Hepatic stellate cell (primary cell): Measurements from ENCODE around the gene EEFSEC.

Source experiments
- DNase-seq: peaks from one replicate; pipeline ENCODE4 v3.0.0; 2011; ENCODE audit warnings: low spot score

The EEFSEC gene

DNA sequence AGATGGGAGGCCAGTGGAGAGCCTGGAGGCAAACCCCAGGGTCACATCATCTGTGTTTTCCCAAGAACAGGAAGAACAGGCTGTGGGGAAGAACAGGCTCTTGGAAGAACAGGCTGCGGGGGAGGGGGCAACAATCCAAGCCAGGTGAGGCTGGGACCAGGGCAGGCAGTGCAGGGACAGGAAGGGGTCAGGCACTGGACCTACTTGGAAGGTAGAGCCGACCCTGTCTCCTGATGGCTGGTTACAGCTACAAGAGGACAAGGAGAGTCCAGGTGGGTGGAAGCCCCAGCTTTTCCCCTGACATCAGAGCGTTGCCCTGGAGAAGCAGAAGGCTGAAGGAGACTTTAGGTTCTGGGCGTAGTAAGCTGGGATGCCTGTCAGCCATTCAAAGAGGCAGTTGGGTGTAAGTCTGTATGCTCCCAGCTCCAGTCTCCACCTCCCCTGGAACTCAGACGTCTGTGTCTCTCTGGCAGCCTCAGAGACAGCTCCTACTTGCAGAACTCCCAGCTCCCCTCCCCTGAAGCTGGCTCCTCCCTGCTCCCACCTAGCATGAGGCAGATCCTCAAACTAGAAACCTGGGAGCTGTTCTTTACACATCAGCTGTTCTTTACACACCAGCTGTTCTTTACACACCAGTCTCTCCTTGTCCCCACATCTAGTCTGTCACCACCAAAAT is 182.5 kb downstream of the EEFSEC start:
- no peak for DNase-seq

DNA sequence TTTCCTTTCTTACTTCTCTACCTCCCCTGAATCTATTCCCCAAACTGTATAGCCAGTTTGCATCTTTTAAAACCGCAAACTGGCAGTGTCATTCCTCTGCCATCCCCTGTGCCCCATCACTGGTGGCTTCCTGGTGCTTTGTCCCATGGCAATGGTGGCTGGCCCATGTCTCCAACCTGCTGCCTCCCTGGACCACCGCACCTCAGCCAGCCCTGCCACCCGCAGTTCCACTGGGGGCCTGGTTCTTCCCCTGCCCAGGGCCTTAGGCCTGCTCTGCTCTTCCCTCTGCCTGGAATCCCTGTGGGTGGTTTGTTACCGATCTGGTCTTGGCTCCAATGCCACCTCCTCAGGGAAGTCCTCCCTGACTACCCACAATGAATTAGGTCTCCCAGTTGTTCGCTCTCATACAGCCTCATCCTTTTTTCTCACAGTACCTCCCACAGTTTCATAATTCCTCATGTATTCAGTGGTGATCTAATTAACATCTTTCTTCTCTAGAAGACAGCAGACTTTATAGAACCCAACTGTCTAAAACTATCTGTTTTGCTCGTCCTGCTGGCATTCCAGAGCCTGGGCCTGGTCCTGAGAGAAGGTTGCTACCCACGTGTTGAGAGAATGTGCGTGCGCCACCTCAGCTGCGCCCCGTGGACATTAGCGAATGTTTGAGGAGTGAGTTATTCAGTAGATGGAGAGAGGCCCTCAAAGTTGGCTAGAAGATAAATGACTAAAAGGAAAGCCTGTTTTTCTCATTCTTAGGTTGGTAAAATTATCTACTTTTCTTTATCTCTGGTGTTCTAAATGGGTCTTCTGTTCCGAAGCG is 183.3 kb downstream of the EEFSEC start:
- DNase-seq, result no peak

DNA sequence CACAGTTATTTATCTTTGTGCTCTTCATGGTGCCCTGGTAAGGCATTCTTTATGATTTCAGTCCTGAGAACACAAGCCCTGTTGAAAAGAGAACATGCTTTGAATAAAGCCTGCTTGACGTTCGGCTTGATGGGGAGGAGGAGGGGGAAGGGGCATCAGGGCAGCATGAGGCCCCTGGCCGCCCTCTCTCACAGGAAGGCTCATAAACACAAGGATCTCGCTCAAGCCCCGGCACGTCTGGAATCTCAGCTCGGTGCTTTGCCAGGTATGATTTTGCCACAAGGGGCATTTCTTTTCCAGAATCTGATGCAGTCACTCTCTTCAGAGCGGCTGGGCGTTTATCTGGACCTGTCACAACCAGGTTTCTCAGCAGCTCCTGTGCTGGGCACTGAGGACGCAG is 184.0 kb downstream of the EEFSEC start:
- DNase-seq, result no peak

DNA sequence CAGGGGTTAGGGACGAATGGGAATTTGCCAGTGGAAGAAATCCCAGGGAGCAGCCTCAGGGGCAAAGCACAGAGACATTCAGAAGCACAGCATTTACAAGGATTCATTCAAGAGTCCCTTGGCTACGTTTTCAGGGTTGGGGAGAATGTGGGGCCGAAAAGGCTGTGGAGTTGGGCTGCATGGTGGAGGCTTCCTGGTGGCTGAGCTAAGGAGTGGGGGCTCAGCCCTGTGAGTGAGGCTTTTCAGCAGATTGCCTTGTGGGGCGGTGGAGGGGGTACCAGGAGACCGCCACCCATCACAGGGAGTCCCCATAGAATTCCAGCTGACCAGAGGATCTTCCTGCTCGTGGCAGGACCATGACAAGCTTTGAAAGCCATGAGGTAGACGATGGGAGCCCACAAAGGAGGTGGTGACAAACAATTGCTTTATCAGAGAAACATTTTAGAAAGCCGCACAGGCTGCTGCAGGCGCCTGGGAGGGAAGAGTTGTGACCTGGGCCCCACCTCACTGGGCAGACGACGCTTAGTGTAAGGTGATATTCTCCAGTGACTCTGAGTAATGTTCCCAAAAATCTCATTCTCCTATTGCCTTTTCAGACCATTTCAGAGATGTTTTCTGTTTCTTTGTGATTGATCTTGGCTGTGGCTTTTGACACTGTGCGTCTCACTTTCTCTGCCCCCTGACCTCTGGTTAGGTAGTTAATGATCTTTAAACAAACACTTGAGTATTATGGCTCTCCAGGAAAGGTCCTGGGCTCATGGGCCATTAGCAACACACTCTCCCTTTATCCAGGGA is 185.5 kb downstream of the EEFSEC start:
- no peak for DNase-seq

DNA sequence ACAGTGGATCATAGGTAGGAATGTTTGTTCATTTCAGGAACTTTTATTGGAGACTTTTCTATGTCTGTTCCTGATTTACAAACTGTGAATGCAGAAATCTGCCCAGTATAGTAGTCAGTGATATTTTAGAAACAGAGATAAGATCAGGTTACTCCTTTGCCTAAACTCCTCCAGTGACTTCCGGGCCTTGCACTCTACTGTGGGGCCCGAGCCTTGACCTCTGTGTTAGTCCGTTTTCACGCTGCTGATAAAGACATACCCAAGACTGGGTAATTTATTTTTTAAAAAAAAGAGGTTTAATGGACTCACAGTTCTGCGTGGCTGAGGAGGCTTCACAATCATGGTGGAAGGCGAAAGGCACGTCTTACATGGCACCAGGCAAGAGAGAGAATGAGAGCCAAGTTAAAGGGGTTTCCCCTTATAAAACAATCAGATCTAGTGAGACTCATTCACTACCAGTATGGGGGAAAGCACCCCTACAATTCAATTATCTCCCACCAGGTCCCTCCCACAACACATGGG is 186.3 kb downstream of the EEFSEC start:
- no peak for DNase-seq

DNA sequence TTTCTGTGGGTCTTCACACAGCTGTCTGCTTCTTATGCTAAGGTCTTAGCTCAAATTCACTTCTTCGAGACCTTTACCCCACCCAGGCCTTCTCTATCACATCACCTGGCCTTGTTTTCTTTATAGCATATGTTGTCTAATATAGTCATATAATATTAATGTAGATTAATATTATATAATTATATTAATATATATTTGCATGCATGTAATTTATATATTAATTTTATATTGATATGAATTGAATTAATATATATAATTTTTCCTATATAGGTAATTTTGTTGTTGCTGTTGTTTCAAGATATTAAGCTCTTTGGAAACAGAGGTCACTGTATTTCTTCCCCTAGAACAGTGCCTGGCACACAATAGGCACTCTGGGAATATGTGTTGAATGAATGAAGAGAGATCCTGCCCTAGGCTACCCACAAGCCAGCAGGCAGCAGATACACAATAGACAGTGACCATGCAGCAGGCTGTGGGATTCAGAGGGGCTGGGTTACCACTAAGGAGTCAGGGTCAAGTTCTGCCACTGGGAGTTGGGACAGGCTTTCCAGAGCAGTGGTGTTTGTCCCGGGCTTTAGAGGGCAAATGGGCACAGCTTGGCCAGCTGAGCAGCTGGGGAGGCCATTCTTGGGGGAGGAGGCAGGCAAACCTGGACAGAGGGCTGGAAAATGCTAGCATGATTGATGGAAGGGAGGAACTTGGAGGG is 187.1 kb downstream of the EEFSEC start:
- DNase-seq, result no peak

DNA sequence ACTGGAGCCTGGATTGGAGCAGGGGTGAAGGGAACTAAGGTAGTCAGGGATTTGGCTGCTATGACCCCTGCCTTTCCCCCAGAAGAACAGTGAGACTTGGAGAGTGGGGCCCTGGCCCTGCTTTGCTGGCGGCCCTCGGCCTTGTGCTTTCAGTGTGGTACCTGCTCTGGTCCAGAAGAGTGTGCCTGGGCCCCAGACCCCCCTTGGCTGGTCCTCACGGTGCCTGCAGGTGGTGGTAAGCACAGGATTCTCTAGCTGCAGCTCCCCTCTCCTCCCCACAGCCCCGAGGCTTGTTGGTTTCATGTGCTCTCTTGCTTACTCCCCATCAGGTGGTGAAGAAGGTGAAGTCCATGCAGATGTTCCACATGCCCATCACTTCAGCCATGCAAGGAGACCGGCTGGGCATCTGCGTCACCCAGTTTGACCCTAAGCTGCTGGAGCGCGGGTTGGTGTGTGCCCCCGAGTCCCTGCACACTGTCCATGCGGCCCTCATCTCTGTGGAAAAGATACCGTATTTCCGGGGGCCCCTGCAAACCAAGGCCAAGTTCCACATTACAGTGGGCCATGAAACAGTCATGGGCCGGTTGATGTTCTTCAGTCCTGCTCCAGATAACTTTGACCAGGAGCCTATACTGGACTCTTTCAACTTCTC is 187.7 kb downstream of the EEFSEC start:
- DNase-seq, result no peak

DNA sequence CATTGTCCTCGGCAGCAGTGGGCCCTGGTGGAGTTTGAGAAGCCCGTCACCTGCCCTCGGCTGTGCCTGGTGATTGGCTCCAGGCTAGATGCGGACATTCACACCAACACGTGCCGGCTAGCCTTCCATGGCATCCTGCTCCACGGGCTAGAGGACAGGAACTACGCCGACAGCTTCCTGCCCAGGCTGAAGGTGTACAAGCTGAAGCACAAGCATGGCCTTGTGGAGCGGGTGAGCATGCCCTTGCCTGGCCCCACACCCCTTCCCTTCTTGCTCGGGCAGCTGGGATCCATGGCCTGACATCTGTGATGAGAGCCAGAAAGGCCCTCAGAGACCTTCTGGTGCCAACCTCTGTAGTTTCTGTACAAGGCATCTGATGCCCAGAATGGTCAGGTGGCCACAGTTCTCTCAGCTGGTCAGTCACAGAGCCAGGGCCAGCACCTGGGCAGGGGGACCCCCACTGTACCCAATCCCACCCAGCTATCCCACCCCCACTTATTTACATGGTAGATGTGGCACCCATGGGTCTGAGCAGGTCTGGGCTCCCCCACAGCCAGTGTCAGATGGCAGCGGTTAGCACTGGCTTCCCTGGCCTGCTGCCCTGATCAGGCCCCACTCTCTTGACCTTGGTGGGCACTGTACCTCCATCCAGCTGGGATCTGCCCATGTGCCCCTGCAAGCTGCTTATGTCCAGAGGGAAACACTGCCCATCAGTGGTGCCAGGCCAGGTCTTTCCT is 188.5 kb downstream of the EEFSEC start:
- no peak for DNase-seq

DNA sequence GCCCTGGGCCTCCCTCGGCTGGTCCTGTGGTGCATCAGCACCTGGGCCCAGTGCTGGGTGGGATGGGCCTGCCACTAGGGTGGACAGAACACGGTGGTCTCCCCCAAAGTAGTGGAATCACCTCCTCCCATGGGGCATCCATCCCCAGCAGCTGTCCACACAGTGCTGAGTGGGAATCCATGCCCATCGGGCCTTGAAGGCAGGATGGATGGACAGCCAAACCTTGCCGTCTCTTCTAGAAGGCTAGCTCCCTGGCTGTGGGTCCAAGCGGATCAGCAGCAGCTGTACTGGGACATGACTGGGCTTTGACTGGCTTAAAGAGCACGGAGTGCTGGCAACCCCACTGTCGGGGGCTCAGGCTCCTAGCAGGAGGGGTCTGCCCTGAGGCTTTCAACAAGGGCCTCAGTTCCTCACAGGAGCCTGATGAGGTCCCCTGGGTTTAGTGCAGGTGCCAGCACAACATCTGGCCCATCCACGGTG is 189.5 kb downstream of the EEFSEC start:
- no peak for DNase-seq

DNA sequence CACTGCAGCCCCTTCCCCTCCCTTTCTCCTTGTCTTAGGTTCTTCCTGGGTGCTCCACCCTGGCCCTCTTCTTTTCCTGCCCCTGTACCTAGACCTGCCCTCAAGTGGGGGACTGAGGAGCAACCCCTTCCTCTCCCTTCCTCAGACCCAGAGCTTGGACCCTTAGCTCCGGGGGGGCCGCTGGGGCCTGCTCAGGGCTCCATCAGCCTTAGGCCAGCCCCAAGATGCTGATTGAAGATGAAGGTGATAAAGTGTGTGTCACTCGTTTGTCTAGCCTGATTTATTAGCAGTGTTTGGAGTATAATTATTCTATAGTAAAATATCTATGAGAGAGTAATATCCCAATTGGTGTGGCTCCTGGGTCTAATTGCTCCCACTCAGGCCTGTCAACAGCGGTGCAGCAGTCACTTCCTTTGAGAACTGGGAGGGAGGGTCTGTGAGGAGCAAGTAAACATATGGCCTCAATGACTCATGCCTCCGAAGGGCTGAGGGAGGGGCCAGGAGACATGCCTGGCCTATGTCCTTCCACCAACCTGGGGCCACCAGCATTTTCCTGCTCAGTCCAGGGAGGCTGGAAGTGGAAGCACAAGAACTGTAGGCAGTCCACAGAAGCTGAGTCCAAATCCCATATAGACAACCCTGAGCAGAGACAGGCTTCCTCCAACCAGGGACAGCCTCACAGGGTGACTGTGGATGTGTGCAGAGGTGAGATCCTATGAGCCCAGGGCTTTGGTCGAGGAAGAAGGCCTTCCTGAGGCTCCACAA is 190.2 kb downstream of the EEFSEC start:
- peak; percentile 51 for DNase-seq

DNA sequence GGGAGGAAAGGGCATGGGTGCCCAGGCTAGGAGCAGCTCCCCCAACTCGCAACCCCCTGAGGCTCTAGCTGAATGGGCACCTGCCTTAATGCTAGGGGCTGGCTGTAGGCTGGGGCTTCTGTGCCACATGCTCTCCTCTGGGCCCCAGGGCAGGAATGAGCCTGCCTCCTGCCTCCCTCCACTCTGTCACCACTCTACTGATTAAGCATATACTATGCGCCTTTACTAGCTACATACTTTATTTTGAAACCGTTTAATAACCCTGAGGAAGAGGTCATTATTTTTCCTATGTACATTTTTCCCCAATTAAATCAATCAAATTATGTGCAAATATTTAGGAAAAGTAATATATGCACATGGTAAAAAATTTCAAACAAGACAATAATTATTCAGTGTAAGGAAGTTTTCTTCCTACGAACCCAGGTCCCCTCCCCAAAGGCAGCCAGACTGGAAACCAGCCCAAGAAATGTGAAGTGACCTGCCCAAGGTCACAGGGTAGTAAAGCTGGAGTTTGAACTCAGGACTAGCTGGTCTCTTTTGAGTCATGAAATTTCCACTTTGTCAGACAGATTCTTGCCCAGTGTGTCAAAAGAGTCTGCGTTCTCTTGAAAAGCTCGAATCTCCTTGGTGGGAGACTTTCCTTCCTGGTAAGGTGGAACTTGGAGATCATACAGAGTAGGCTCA is 190.9 kb downstream of the EEFSEC start:
- no peak for DNase-seq

DNA sequence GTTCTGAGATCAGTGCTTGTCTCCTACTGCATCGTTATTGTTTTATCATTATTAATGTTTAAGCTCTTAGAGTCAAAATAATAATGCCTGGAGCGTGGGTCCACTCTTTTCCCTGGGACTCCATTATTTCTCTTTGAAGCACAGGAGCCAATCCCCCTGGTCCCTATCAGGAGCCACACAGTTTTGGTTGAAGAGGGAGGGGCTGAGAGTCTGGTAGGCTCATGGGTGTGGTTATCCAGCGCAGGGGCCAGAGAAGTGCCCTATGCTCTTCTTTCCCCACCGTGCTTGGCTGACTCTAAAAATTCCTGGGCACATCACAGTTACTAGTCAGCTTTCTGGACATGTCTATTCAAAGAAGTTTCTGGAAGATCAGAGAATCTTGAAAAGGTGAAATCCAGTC is 191.9 kb downstream of the EEFSEC start:
- no peak for DNase-seq

DNA sequence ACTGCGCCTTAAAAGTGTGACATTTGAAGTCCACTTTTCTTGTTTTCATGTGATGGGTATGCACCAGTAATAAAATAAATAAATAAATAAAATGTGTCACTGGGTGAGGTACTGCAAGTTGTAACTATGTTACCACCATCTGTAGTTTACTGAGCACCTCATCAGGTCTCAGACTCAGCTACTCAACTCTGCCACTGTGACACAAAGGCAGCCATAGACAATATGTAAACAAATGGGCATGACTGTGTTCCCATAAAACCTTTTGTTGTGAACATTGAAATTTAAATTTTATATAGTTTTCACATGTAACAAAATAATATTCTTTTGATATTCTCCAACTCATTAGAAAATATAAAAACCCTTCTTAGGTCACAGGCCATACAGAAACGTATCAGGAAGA is 193.3 kb downstream of the EEFSEC start:
- DNase-seq, result no peak

DNA sequence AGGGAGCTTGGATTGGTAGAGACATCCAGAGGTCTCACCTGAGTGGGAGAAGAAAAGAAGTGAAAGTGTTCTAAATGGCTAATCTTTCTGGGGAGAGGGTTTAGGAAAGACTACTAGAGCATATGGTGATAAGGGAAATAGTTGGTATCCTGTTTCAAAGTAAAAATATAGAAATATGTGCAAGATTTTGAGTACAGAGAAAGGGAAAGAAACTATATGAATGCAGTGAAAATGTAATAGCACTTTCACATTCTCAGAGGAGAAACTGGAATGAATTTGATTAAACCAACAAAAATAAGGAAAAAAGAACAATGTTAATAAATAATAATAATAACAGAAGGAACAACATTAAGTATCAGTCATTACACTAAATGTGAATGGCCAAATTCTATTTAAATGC is 194.0 kb downstream of the EEFSEC start:
- DNase-seq, result no peak

DNA sequence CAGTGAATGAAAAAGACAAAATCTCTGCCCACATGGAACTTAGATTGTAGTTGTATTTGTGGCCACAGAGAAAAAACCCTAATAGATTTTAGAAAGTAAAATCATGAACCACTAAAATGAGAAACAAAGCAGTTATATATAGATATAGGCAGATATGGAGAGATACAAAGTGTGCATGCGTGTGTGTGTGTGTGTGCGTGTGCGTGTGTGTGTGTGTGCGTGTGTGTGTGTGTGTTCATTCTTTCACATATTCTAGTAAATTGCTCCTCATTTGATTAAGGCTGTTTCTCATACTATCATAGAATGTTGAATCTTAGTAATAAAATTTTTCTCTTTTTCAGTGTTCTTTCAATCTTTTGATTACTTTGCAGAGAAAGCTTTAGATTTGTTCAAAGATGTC is 194.8 kb downstream of the EEFSEC start:
- no peak for DNase-seq

DNA sequence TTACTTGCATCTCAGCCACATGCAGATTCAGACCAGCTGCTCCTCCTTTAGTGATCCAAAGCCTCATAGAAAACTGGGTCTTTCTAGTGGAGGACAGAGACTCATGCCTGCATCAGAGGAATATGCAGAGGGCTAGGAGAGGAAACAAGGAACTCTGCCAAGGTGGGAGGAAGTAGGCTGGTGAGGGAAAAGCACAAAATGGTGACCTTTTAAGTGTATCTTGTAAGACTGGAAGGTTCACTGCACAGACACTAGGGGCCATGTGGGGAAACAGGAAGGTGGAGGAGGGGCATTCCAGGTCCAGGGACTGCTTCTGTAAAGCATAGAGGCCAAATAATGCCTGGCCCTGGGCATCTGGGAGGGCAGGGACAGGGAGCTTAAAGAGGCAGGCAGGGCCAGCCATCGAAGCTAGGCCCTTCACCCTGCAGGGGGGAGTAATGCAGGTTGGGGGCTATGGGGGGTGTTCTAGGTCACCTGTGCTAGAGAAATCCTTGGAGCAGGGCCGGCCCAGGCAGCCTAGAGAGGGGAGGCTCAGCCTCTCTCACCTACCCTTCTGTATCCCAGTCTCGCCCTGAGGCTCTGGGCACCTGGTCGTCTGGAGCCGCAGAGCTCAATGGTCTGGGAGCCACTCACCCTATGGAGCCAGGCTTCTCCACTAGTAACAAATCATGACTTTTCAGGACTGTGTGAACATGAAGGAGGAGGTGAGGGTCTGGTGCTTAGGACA is 195.7 kb downstream of the EEFSEC start:
- no peak for DNase-seq

DNA sequence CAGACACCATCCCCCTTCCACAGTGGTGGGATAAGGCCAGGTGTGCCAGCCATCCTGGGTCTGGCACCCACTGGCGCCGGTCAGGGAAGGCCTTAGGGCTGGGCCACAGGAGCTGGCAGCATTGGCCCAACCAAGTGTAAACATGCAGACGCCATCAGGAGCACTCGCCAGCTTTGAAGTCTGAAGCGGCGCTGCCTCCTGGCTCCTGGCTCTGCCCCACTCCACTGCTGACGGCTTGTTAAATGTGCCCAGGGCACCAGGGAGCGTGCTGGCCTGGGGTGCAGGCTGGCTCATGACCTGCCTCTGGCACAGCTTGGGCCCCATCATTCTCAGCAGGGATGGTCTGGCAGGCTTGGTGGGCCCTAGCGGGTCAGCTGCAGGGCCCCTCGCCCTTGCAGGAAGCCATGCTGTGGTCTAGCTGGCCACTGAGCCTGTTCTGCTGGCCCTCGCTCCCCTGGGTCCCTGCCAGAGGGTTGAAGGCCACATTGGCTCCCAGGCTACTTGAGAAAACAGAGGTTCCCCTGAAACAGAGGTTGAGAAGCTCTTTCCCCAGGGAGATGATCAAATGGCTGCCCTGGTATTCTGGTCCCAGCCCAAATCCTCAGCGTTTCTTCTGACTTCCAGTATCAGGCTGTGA is 196.8 kb downstream of the EEFSEC start:
- no peak for DNase-seq

DNA sequence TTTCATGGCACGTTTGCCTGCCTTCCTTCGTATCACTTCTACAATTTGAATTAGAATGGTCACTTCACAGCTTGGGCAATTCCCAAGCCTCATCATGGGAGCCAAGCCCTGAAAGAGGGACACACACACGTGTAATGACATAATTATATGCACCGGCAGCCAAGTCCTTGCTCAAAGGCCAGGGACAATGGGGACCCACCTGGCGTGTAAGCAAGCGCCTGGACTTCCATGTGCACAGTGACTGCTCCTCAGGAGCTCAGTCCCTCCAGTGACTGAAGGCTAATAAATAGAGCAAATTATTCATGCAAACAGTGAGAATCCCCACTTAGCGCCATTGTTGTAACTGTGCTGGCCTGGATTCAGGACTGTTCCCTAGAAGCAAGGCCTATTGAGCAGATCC is 198.3 kb downstream of the EEFSEC start:
- DNase-seq, result no peak
